ENCODE data around the gene SH3D21.

Gene SH3D21

DNA sequence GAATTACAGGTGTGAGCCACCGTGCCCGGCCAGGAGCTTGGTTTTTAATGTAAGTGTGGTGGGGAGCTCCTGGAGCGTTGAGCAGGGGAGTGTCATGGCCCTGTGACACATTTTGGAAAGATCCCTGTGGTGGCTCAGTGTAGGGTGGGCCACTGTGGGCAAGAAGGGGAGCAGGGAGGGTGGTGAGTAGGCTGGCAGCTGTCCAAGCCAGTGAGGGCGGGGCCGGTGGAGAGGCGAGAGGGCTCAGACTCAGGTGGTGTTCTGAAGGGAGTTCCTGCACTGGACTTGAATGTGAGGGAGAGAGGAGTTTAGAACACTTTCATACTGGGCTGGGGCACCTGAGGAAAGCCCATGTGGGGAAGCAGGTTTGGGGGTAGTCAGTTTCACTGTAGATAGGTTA lies 20.3 kb downstream of the SH3D21 start:
- no peak for DNase-seq
- in situ Hi-C loops (cut with MboI; ENCODE audit: low pct_unique_long_range_greater_than_20kb, low sequenced_read_pairs), result no loop called here

DNA sequence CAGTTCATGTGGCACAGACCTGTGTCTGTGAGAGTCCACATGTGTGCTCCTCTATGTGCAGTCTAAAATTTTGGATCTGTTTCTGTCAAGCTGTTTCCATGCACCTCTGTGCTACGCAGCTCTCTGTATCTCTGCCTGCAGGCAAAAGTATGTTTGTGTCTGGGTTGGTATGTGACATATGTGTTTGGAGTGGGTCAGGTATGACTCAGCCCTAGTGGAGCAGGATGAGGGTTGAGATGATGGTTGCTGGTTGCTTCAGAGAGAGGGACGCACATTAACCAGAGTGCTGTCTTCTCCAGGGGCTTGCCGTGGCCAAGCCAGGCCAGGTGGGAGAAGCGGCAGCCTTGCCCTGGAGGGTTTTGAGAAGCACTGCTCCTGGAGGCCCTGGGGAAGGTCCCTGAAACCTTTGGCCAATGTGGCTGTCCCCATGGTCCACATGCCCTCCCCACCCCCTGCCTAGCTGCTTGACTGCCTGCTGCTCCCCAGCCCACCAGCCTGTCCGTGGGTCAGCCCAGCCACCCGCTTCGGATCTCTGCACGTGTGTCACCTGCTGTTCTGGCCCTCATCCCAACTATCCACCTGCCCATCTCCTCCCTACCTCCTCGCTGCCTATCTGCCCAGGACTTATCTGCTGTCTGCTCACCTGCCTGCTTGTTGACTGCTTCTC lies 21.4 kb downstream of the SH3D21 start:
- in situ Hi-C loops (cut with MboI; ENCODE audit: low pct_unique_long_range_greater_than_20kb, low sequenced_read_pairs), result no loop called here
- no peak for DNase-seq

GRCh38 chr1:36328088-36328480 lies 21.9 kb downstream of the SH3D21 start:
- in situ Hi-C loops (cut with MboI; ENCODE audit: low pct_unique_long_range_greater_than_20kb, low sequenced_read_pairs), result no loop called here
- no peak for DNase-seq

GRCh38 chr1:36328713-36329112 lies 22.5 kb downstream of the SH3D21 start:
- no peak for DNase-seq
- in situ Hi-C loops (cut with MboI; ENCODE audit: low pct_unique_long_range_greater_than_20kb, low sequenced_read_pairs), result no loop called here

GRCh38 chr1:36329817-36330216 lies 23.6 kb downstream of the SH3D21 start:
- no peak for DNase-seq
- in situ Hi-C loops (cut with MboI; ENCODE audit: low pct_unique_long_range_greater_than_20kb, low sequenced_read_pairs), result no loop called here

DNA sequence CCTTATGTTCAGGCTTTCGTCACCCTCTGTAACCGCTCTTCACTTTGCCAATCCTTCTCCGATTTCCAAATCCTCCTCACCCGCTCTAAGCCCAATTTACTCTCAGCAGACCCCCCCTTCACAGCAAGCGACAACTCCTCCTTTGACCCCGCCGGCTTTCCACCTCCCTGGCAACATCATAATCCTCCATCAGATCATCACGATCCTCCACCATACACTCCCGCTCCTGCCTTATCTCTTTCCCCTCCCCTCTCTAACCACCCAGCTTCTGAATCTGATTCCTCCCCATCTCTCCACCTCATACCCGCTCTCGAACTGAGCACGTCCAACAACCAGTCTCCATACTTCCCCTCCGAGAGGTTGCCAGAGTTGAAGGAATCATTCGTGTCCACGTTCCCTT lies 24.8 kb downstream of the SH3D21 start:
- in situ Hi-C loops (cut with MboI; ENCODE audit: low pct_unique_long_range_greater_than_20kb, low sequenced_read_pairs), result no loop called here
- no peak for DNase-seq

DNA sequence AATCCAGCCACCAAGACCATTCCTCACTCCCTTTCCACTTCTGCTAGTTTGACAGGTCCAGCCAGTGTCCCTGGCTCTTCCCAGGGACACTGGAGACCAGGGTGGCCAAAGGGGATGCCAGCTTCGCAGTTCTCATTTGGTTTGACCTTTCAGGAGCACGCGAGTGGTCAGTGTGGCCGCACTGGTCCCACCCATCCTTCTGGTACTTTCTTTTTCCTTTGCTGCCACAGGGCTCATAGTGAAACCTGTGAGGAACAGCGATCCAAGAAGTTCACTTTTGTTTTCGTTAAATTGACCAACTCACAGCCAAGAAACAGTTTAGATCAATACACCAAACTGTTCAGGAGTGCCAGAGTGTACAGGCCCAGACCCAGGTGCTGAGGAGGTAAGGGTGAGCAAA lies 31.7 kb downstream of the SH3D21 start:
- in situ Hi-C loops (cut with MboI; ENCODE audit: low pct_unique_long_range_greater_than_20kb, low sequenced_read_pairs), result no loop called here
- no peak for DNase-seq

DNA sequence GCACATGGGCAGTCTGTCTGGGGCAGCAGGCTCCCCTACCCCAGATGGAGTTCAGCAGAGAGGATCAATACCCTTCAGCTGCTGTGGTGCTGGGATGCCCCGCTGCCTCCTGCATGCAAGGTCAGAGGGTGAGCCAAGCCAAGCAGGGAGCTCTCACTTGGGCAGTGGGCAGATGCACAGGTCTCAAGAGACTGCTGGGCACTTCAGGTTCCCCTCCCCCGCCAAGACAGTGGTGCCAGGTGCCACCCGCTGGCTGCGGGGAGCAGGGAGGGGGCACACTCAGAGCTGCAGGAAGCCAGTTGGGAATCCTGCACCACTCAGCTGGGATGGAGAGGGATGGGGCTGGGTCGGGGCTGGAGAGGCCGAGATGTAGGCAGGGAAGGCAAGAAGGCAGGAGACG lies 33.0 kb downstream of the SH3D21 start:
- in situ Hi-C loops (cut with MboI; ENCODE audit: low pct_unique_long_range_greater_than_20kb, low sequenced_read_pairs), result no loop called here
- no peak for DNase-seq

- no peak for DNase-seq
- in situ Hi-C loops (cut with MboI; ENCODE audit: low pct_unique_long_range_greater_than_20kb, low sequenced_read_pairs), result no loop called here
Observed at GRCh38 chr1:36339615-36340014, 33.4 kb downstream of the SH3D21 start.

DNA sequence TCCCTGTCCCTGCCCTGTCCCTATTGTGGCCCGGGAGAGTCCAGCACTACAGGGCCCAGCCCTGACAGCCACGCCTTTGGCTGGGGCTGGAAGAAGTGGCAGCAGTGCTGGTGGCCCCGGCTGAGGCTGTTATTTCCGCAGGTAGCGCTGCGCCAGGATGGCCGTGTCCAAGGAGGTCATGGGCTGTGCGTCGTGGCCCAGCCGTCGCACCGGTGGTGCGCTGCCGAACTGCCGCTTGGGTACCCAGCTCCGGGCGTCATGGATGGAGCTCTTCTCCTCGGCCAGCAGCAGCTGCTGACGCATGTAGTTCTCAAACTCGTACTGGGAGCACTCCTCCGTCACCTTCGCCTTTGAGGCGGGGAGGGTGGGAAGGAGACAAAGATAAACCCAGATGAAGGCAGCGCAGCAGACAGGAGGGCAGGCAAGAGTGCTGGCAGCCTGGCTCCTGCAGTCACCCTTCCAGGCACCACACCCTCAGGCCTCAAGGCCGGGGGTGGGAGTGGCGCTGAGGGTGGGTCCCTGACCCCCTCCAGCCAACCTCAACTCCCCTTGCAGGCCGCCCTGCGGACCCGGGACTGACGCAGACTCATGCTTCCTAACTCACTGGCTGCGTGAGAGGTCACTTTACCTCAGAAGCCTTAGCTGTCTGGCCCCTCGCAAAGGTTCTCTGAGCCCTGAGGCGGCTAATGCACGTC lies 35.6 kb downstream of the SH3D21 start:
- in situ Hi-C loops (cut with MboI; ENCODE audit: low pct_unique_long_range_greater_than_20kb, low sequenced_read_pairs), result no loop called here
- DNase-seq, result no peak

DNA sequence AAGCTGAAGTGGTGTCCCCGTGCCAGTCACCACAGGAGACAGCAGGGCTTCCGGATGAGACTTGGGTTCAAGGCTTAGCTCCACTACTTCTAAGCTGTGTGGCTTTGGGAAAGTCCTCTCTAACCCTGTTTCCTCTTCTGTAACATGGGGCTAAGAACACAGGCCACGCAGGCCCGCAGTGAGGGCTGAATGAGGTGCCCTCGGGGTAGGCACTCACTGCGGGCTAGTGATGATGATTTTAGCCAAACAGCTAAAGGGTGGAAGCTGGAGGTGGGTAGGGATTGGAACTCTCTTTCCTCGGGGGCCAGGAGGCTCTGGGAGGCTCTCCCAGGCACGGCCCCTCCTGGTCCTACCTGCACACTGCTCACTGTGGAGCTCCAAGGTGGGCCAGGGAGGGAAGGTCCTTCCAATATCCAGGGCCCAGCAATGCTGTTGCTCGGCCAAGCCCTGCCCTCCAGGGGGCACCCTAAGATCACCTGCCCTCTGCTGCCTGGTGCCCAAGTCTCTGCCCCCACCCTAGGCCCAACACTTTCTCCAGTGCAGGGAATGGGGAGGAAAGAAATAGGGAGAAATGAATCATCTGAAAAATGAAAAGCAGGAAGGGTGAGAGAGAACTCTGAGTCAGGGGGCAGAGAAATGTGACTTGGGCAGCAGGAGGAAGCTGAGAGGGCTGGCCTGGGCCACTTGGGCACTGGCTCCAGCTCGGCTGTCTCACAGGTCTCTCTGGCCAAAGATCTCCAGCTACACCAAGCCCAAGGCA lies 36.4 kb downstream of the SH3D21 start:
- in situ Hi-C loops (cut with MboI; ENCODE audit: low pct_unique_long_range_greater_than_20kb, low sequenced_read_pairs), result no loop called here
- peak; percentile 66 for DNase-seq

- in situ Hi-C loops (cut with MboI; ENCODE audit: low pct_unique_long_range_greater_than_20kb, low sequenced_read_pairs), result no loop called here
- DNase-seq, result no peak
Observed at GRCh38 chr1:36343651-36344394, 37.7 kb downstream of the SH3D21 start.

GRCh38 chr1:36344395-36344680 lies 38.2 kb downstream of the SH3D21 start:
- in situ Hi-C loops (cut with MboI; ENCODE audit: low pct_unique_long_range_greater_than_20kb, low sequenced_read_pairs), result no loop called here
- DNase-seq, result no peak

- in situ Hi-C loops (cut with MboI; ENCODE audit: low pct_unique_long_range_greater_than_20kb, low sequenced_read_pairs), result no loop called here
- no peak for DNase-seq
Observed at GRCh38 chr1:36345353-36345752, 39.2 kb downstream of the SH3D21 start.

- no peak for DNase-seq
- in situ Hi-C loops (cut with MboI; ENCODE audit: low pct_unique_long_range_greater_than_20kb, low sequenced_read_pairs), result no loop called here
Observed at GRCh38 chr1:36346741-36347370, 40.7 kb downstream of the SH3D21 start.

- DNase-seq, result no peak
- in situ Hi-C loops (cut with MboI; ENCODE audit: low pct_unique_long_range_greater_than_20kb, low sequenced_read_pairs), result no loop called here
Observed at GRCh38 chr1:36349241-36349671, 43.1 kb downstream of the SH3D21 start.

- DNase-seq, result no peak
- in situ Hi-C loops (cut with MboI; ENCODE audit: low pct_unique_long_range_greater_than_20kb, low sequenced_read_pairs), result no loop called here
Observed at GRCh38 chr1:36349839-36350238, 43.7 kb downstream of the SH3D21 start.

- in situ Hi-C loops (cut with MboI; ENCODE audit: low pct_unique_long_range_greater_than_20kb, low sequenced_read_pairs), result no loop called here
- peak; percentile 25 for DNase-seq
Observed at GRCh38 chr1:36350659-36351226, 44.6 kb downstream of the SH3D21 start.

All from KBM-7 (cell line).